Esophagus muscularis mucosa (tissue), 4 donors: ENCODE measurements around the gene SEMA6D. TPM values are rescaled to one million over a fixed set of nuclear protein-coding genes. Genes with fewer than 3 reads are reported as not detected.

Experiments
- DNase-seq: peaks from one replicate; pipeline ENCODE4 v3.0.0-alpha.2; 2017; ENCODE audit errors: extremely low spot score
- H3K27ac ChIP-seq, 4 donors: fragments of 200-600 bp; sonication (generic); replicated peaks in 1 of 4; 1 replicate in 3 of 4; 2 replicates in 1 of 4; pipeline ENCODE4 v1.5.1; 2016 to 2019; ENCODE audit warnings: mild to moderate bottlenecking in 1 of 4
- H3K27me3 ChIP-seq, 4 donors: fragments of 200-600 bp; sonication (generic); one replicate each; pipeline versions ENCODE4 v1.5.1 to v1.6.0; 2016 to 2019
- H3K36me3 ChIP-seq, 4 donors: fragments of 200-600 bp; sonication (generic); one replicate each; pipeline ENCODE4 v1.5.1; 2016 to 2019
- H3K4me1 ChIP-seq, 4 donors: fragments of 200-600 bp; sonication (generic); one replicate each; pipeline ENCODE4 v1.5.1; 2016 to 2019
- H3K4me3 ChIP-seq, 4 donors: fragments of 200-600 bp; sonication (generic); 1 replicate in 2 of 4; 2 replicates in 2 of 4; pipeline ENCODE4 v1.5.1; 2016 to 2019; ENCODE audit warnings: mild to moderate bottlenecking in 4 of 4, moderate library complexity in 1 of 4
- H3K9me3 ChIP-seq, 4 donors: fragments of 200-600 bp; sonication (generic); 1 replicate in 3 of 4; 2 replicates in 1 of 4; pipeline ENCODE4 v1.5.1; 2016 to 2019
- CTCF ChIP-seq, 3 experiments: fragments of 200-600 bp in 2 of 3; fragments of 450-650 bp in 1 of 3; sonication (generic) in 2 of 3; IDR thresholded peaks; one replicate each; pipeline ENCODE4 v1.5.1; 2017 to 2019; ENCODE audit warnings: antibody characterized with exemption in 3 of 3, mild to moderate bottlenecking in 2 of 3, moderate library complexity in 1 of 3
- EP300 ChIP-seq: sonication (generic); formaldehyde crosslinking; IDR thresholded peaks from one replicate; pipeline ENCODE4 v1.6.1; 2017; ENCODE audit warnings: antibody characterized with exemption
- POLR2A ChIP-seq: fragments of 450-650 bp; IDR thresholded peaks from one replicate; pipeline ENCODE4 v1.6.1; 2017; ENCODE audit warnings: antibody characterized with exemption, moderate library complexity, mild to moderate bottlenecking, low read depth
- POLR2AphosphoS5 ChIP-seq, 2 donors: sonication (generic); formaldehyde crosslinking; IDR thresholded peaks; one replicate each; pipeline ENCODE4 v1.6.1; 2017; ENCODE audit warnings: antibody characterized with exemption in 2 of 2
- WGBS: methylation state at CpG from one replicate; pipeline ENCODE4 v1.1.5; 2018; 5-methylcytosine and 5-hydroxymethylcytosine counted together
- intact Hi-C: fragments of 100-400 bp; cut with DNase I; formaldehyde crosslinking; loops from one replicate; pipeline ENCODE4 v1.15.1; 2023
- total RNA-seq, 4 donors: library from RNA; depleted of rRNA; stranded (reverse); fragments of >200 nt; gene quantifications; one replicate each; pipeline versions ENCODE4 v1.1.0 to v1.2.1, GENCODE V29; 2016

SEMA6D gene
- total RNA-seq, 4 donors from 2014 or later: 2.1 to 5.2 (median 3.8) TPM

GRCh38 chr15:47725906-47726305, 8.6 kb downstream of the SEMA6D start:
- TF ChIP-seq POLR2AphosphoS5 (IDR thresholded peaks at IDR 0.05): no peak
- no peak for TF ChIP-seq POLR2A
- TF ChIP-seq CTCF (IDR thresholded peaks at IDR 0.05): no peak
- TF ChIP-seq EP300: no peak
- Histone ChIP-seq H3K4me1 (peaks cover 15 to 42% (median 32%) of the 10 kb centered on the region in 4 donors), H3K4me3 (no peak overlapping the region), H3K27me3 (no peaks in the 10 kb centered on the region), H3K36me3 (no peaks in the 10 kb centered on the region), H3K27ac (peak overlapping the region in 1 of 4 donors; percentile 3), H3K9me3 (no peaks in the 10 kb centered on the region)
- DNase-seq: no peak
- 54% methylated on average over 6 of the region's 6 CpGs for WGBS
- intact Hi-C loops: no loop called here

GRCh38 chr15:47726399-47726823, 9.1 kb downstream of the SEMA6D start:
- peaks cover 15 to 37% (median 31%) of the 10 kb centered on the region in 4 donors for H3K4me1 ChIP-seq
- WGBS: 53% methylated on average over 1 of the region's 1 CpG
- TF ChIP-seq CTCF (IDR thresholded peaks at IDR 0.05): no peak
- no peak for TF ChIP-seq EP300
- no peak for TF ChIP-seq POLR2A
- no peak for TF ChIP-seq POLR2AphosphoS5 (IDR thresholded peaks at IDR 0.05)
- H3K27me3 ChIP-seq: no peaks in the 10 kb centered on the region
- H3K9me3 ChIP-seq: no peaks in the 10 kb centered on the region
- H3K4me3 ChIP-seq: no peak overlapping the region
- no peak for DNase-seq
- no peaks in the 10 kb centered on the region for H3K36me3 ChIP-seq
- intact Hi-C loops: no loop called here
- peak overlapping the region in 1 of 4 donors; percentile 3 for H3K27ac ChIP-seq

- TF ChIP-seq CTCF (IDR thresholded peaks at IDR 0.05): no peak
- TF ChIP-seq POLR2A: no peak
- no peak for TF ChIP-seq EP300
- no peak for TF ChIP-seq POLR2AphosphoS5 (IDR thresholded peaks at IDR 0.05)
- H3K27me3 ChIP-seq: no peaks in the 10 kb centered on the region
- WGBS: 81% methylated on average over 4 of the region's 4 CpGs
- H3K9me3 ChIP-seq: no peaks in the 10 kb centered on the region
- no peak for DNase-seq
- no peak overlapping the region for H3K27ac ChIP-seq
- intact Hi-C loops: no loop called here
- H3K36me3 ChIP-seq: no peaks in the 10 kb centered on the region
- peaks cover 15 to 32% (median 27%) of the 10 kb centered on the region in 4 donors for H3K4me1 ChIP-seq
- no peak overlapping the region for H3K4me3 ChIP-seq
Observed at GRCh38 chr15:47727137-47727536, 9.8 kb downstream of the SEMA6D start.

GRCh38 chr15:47727676-47728075, 10.4 kb downstream of the SEMA6D start:
- DNase-seq: no peak
- H3K4me3 ChIP-seq: no peak overlapping the region
- H3K9me3 ChIP-seq: no peaks in the 10 kb centered on the region
- H3K36me3 ChIP-seq: no peaks in the 10 kb centered on the region
- H3K27ac ChIP-seq: no peak overlapping the region
- WGBS: 92% methylated on average over 5 of the region's 5 CpGs
- H3K4me1 ChIP-seq: peaks cover 15 to 32% (median 26%) of the 10 kb centered on the region in 4 donors
- intact Hi-C loops: no loop called here
- TF ChIP-seq EP300: no peak
- no peak for TF ChIP-seq POLR2A
- TF ChIP-seq CTCF (IDR thresholded peaks at IDR 0.05): no peak
- no peak for TF ChIP-seq POLR2AphosphoS5 (IDR thresholded peaks at IDR 0.05)
- H3K27me3 ChIP-seq: no peaks in the 10 kb centered on the region

- no peak overlapping the region for H3K4me3 ChIP-seq
- TF ChIP-seq POLR2AphosphoS5 (IDR thresholded peaks at IDR 0.05) (no peak), POLR2A (no peak), CTCF (IDR thresholded peaks at IDR 0.05) (no peak), EP300 (no peak)
- H3K4me1 ChIP-seq: peaks cover 15 to 32% (median 26%) of the 10 kb centered on the region in 4 donors
- H3K27me3 ChIP-seq: no peaks in the 10 kb centered on the region
- DNase-seq: no peak
- no peak overlapping the region for H3K27ac ChIP-seq
- H3K9me3 ChIP-seq: no peaks in the 10 kb centered on the region
- 81% methylated on average over 6 of the region's 6 CpGs for WGBS
- H3K36me3 ChIP-seq: no peaks in the 10 kb centered on the region
- intact Hi-C loops: no loop called here
Observed at GRCh38 chr15:47728426-47728825, 11.1 kb downstream of the SEMA6D start.
